C4-2B (cell line): ENCODE results near the gene CACNB4.

ENCODE experiments used
- H3K27ac ChIP-seq: fragments of 450-650 bp; 2 replicates; pipeline ENCODE4 v1.5.1; 2017
- ZFX ChIP-seq: fragments of 450-650 bp; IDR thresholded peaks from 2 replicates; pipeline ENCODE4 v1.6.1; 2017
- TF ChIP-seq, protein P1 (sequence below): fragments of 450-650 bp; conservative IDR thresholded peaks from 2 replicates; pipeline ENCODE4 v1.5.1; 2017; ENCODE audit warnings: mild to moderate bottlenecking

The CACNB4 gene

GRCh38 chr2:151991010-151991409, 107.8 kb downstream of the CACNB4 start:
- TF ChIP-seq ZFX: no peak
- TF ChIP-seq, protein P1, sequence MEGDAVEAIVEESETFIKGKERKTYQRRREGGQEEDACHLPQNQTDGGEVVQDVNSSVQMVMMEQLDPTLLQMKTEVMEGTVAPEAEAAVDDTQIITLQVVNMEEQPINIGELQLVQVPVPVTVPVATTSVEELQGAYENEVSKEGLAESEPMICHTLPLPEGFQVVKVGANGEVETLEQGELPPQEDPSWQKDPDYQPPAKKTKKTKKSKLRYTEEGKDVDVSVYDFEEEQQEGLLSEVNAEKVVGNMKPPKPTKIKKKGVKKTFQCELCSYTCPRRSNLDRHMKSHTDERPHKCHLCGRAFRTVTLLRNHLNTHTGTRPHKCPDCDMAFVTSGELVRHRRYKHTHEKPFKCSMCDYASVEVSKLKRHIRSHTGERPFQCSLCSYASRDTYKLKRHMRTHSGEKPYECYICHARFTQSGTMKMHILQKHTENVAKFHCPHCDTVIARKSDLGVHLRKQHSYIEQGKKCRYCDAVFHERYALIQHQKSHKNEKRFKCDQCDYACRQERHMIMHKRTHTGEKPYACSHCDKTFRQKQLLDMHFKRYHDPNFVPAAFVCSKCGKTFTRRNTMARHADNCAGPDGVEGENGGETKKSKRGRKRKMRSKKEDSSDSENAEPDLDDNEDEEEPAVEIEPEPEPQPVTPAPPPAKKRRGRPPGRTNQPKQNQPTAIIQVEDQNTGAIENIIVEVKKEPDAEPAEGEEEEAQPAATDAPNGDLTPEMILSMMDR: no peak
- no peak overlapping the region for H3K27ac ChIP-seq

- TF ChIP-seq, protein P1: no peak
- no peak for TF ChIP-seq ZFX
- no peak overlapping the region for H3K27ac ChIP-seq
Measured at GRCh38 chr2:151989378-151989777, 109.5 kb downstream of the CACNB4 start.

GRCh38 chr2:151987484-151987883, 111.4 kb downstream of the CACNB4 start:
- TF ChIP-seq, protein P1: no peak
- no peak for TF ChIP-seq ZFX
- no peak overlapping the region for H3K27ac ChIP-seq

GRCh38 chr2:151984424-151985083, 114.3 kb downstream of the CACNB4 start:
- TF ChIP-seq, protein P1: no peak
- no peak for TF ChIP-seq ZFX
- H3K27ac ChIP-seq: no peak overlapping the region

DNA sequence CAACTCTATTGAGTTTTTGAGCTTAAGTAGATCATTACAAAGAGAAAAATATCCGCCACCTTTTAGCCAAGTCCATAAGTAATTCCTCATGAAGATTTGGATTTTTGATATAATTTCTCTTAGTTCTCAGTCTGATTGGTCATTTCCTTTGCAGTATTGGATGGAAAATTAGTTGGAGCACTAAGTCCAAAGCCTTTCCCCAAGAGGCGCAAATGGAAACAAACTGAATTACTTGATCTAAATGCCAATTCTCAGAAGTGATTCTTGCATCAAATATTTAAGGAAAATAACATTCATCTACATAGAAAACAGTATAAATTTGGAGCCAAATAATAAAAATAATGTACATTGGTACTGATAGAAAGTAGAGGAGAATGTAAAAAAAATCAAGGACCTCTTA, 115.6 kb downstream of the CACNB4 start:
- H3K27ac ChIP-seq: no peak overlapping the region
- TF ChIP-seq, protein P1: no peak
- no peak for TF ChIP-seq ZFX

- H3K27ac ChIP-seq: no peak overlapping the region
- TF ChIP-seq, protein P1: no peak
- no peak for TF ChIP-seq ZFX
Measured at GRCh38 chr2:151981886-151982285, 117.0 kb downstream of the CACNB4 start.

- TF ChIP-seq, protein P1: no peak
- no peak for TF ChIP-seq ZFX
- H3K27ac ChIP-seq: no peak overlapping the region
Measured at GRCh38 chr2:151979694-151980093, 119.2 kb downstream of the CACNB4 start.
